Measurements from ENCODE around the gene ST3GAL3. TPM values are rescaled to one million over a fixed set of nuclear protein-coding genes. Genes with fewer than 3 reads are reported as not detected.

ST3GAL3 gene
- total RNA-seq, 1 experiment from 2014 or later: 26.8 TPM

- H3K27me3 ChIP-seq (replicated peaks; ENCODE audit: insufficient read depth, low read depth, low read length, poor library complexity): no peaks in the 10 kb centered on the region
- POLR2A ChIA-PET (ENCODE audit: low non-redundant PET): no interaction called here
- DNase-seq (ENCODE audit: low spot score): no peak
- TF ChIP-seq CTCF (conservative IDR thresholded peaks at IDR 0.05; ENCODE audit: low read depth, low read length): no peak
- no peak for TF ChIP-seq EZH2 (IDR thresholded peaks at IDR 0.05; ENCODE audit: borderline replicate concordance, low read depth, low read length, poor library complexity, severe bottlenecking)
- H3K4me1 ChIP-seq (ENCODE audit: insufficient read depth, low read length, poor library complexity, severe bottlenecking): peaks cover 51% of the 10 kb centered on the region
- no TSS peak for BruUV-seq (replicated peaks)
- CTCF ChIA-PET: no interaction called here
- no peaks in the 10 kb centered on the region for H3K36me3 ChIP-seq (ENCODE audit: insufficient read depth, low read length, poor library complexity, severe bottlenecking)
- no peaks in the 10 kb centered on the region for H3K9me3 ChIP-seq (ENCODE audit: low read depth, low read length, poor library complexity, severe bottlenecking)
- no peak overlapping the region for H3K27ac ChIP-seq (ENCODE audit: low read depth, low read length, poor library complexity, severe bottlenecking)
- no peak overlapping the region for H3K4me3 ChIP-seq (ENCODE audit: low read depth, low read length, poor library complexity, severe bottlenecking)
- intact Hi-C loops (cut with micrococcal nuclease; ENCODE audit: unreplicated experiment): no loop called here
Measured at GRCh38 chr1:43770111-43770510, 62.8 kb downstream of the ST3GAL3 start.

GRCh38 chr1:43772978-43773377 lies 65.6 kb downstream of the ST3GAL3 start:
- CTCF ChIA-PET: no interaction called here
- intact Hi-C loops (cut with micrococcal nuclease; ENCODE audit: unreplicated experiment): no loop called here
- no TSS peak for BruUV-seq (replicated peaks)
- POLR2A ChIA-PET (ENCODE audit: low non-redundant PET): no interaction called here
- peaks cover 25% of the 10 kb centered on the region for H3K4me1 ChIP-seq (ENCODE audit: insufficient read depth, low read length, poor library complexity, severe bottlenecking)
- no peaks in the 10 kb centered on the region for H3K36me3 ChIP-seq (ENCODE audit: insufficient read depth, low read length, poor library complexity, severe bottlenecking)
- no peaks in the 10 kb centered on the region for H3K9me3 ChIP-seq (ENCODE audit: low read depth, low read length, poor library complexity, severe bottlenecking)
- H3K4me3 ChIP-seq (ENCODE audit: low read depth, low read length, poor library complexity, severe bottlenecking): no peak overlapping the region
- DNase-seq (ENCODE audit: low spot score): no peak
- no peak overlapping the region for H3K27ac ChIP-seq (ENCODE audit: low read depth, low read length, poor library complexity, severe bottlenecking)
- no peaks in the 10 kb centered on the region for H3K27me3 ChIP-seq (replicated peaks; ENCODE audit: insufficient read depth, low read depth, low read length, poor library complexity)
- no peak for TF ChIP-seq CTCF (conservative IDR thresholded peaks at IDR 0.05; ENCODE audit: low read depth, low read length)
- TF ChIP-seq EZH2 (IDR thresholded peaks at IDR 0.05; ENCODE audit: borderline replicate concordance, low read depth, low read length, poor library complexity, severe bottlenecking): no peak

- POLR2A ChIA-PET (ENCODE audit: low non-redundant PET): no interaction called here
- intact Hi-C loops (cut with micrococcal nuclease; ENCODE audit: unreplicated experiment): no loop called here
- Histone ChIP-seq H3K9me3 (ENCODE audit: low read depth, low read length, poor library complexity, severe bottlenecking) (no peaks in the 10 kb centered on the region), H3K4me1 (ENCODE audit: insufficient read depth, low read length, poor library complexity, severe bottlenecking) (peaks cover 17% of the 10 kb centered on the region), H3K27me3 (replicated peaks; ENCODE audit: insufficient read depth, low read depth, low read length, poor library complexity) (no peaks in the 10 kb centered on the region), H3K4me3 (ENCODE audit: low read depth, low read length, poor library complexity, severe bottlenecking) (no peak overlapping the region), H3K36me3 (ENCODE audit: insufficient read depth, low read length, poor library complexity, severe bottlenecking) (no peaks in the 10 kb centered on the region), H3K27ac (ENCODE audit: low read depth, low read length, poor library complexity, severe bottlenecking) (no peak overlapping the region)
- DNase-seq (ENCODE audit: low spot score): no peak
- no TSS peak for BruUV-seq (replicated peaks)
- CTCF ChIA-PET: no interaction called here
- no peak for TF ChIP-seq EZH2 (IDR thresholded peaks at IDR 0.05; ENCODE audit: borderline replicate concordance, low read depth, low read length, poor library complexity, severe bottlenecking)
- TF ChIP-seq CTCF (conservative IDR thresholded peaks at IDR 0.05; ENCODE audit: low read depth, low read length): no peak
Measured at GRCh38 chr1:43773821-43774220, 66.5 kb downstream of the ST3GAL3 start.

All from A673 (cell line).